T-helper 2 cell (primary cell): ENCODE measurements around the gene CHD6.

Experiments used
- DNase-seq, 5 experiments: peaks; one replicate each; pipeline versions ENCODE4 v3.0.0 to v3.0.0-alpha.2; 2012 to 2022

The CHD6 gene

DNA sequence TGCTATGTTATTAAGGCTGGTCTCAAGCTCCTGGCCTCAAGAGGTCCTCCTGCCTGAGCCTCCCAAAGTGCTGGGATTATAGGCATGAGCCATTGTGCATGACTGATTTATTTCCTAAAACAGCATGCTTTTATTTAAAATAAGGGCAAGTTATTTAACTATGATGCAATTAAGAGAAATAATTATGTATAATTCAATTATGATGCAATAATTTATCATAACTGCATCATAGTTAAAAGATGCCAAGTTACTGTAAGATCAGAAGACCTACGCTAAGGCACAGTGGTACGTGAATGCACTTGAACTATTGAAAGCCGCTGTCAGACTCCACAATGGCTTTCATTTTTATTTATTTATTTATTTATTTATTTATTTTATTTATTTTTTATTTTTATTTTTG lies 227.3 kb downstream of the CHD6 start:
- no peak for DNase-seq

- DNase-seq: no peak
Measured at GRCh38 chr20:41387444-41387851, 230.7 kb downstream of the CHD6 start.

DNA sequence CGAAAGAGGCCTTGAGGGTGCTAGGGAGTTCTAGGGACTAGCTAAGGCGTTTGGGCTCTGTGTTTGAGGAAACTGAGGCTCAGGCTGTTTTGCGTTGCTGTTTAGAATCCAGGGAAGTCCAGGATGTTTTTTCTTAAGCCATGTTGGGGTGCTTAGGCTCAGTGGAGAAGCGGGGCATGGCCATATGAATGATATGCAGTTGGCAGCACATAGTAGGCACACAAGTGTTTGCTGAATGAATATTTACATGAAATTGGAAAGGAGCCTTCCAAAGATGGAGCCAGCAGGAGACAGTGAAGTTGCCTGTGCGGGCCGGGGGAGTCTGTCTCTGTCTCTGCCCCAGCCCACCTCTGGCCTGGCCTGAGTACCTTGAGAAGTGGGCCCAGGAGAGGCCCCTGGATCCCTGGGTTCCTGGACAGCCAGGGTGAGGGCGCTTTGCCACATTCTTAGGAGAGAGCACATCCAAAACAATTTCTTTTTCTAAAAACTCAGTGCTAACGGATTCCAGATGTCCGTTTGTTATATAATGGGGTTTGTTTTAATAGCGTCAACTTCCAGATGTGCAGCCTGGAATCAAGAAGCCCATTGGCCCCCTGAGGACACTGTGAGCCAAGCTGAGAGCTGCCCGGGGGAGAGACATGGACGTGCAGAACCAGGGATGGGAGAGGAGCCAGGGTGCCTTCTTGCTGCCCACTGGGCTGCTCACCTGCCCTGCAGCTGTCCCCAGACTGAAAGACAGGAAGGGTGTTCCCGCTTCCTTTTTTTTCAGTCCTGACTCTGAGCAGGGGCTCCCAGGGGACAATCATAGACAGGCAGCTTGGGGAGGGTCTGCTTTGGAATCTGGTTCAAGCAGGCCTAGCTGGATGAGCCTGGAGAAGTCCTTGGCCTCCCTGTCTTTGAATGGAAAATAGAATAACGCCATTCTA lies 231.4 kb downstream of the CHD6 start:
- DNase-seq: no peak

DNA sequence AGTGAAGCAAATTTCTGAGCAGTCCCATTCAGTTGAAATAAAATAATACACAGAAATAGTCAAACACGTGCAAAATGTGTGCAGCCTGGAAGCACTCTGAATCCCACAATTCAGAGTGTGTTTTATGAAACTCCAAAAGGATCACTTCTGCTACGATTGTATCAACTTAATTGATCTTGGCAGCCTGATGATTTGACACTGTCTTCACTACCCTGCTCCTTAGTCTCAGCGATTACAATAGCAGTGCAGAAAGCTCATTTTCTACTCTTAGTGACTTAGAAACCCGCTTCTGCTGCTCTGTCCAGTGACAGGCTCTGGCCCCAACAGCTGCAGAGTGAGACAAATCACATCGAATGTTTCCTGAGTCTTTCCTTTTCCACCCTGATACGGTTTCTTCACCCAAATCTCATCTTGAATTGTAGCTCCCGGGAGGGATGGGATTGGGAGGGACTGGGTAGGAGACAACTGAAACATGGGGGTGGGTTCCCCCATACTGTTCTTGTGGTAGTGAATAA lies 235.3 kb downstream of the CHD6 start:
- DNase-seq: no peak

- DNase-seq: no peak
Measured at GRCh38 chr20:41380551-41381193, 237.5 kb downstream of the CHD6 start.

DNA sequence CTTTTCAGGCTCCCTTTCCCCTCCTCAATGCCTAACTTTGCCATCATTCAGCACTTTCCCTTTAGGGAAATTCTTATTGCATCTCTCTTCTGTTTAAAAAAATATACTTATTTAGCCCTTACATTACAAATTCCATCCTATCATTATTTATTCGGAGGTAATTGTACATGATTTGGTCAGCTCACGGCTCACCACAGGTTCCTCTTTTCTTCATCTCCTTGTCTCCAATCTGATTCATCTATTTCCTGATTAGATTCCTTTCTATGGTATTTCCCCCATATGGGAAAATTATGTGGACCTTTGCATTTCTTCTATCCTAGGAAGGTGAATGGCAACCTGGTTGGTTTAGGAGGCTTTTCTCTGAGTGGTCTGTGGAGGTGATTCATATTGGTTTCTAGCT lies 238.6 kb downstream of the CHD6 start:
- DNase-seq: no peak

DNA sequence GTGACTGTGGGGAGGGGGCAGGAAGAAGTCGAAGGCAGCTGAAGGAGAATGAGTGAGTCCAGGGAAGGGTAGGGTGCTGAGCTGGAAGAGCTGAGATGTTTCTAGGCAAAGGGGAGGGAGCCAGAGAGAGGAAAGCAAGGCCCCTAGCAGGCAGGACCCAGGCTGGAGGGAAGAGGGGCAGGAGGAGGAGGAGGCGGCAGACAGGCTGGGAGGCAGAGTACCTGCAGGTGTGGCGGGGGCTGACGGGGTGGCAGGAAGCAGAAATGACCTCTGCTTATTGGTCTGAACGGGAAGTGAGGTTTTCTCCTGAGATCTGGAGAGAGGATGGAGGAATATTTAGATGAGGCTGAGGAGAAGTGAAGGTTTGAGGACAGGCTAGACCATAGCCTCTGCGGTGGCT lies 240.9 kb downstream of the CHD6 start:
- DNase-seq: no peak

DNA sequence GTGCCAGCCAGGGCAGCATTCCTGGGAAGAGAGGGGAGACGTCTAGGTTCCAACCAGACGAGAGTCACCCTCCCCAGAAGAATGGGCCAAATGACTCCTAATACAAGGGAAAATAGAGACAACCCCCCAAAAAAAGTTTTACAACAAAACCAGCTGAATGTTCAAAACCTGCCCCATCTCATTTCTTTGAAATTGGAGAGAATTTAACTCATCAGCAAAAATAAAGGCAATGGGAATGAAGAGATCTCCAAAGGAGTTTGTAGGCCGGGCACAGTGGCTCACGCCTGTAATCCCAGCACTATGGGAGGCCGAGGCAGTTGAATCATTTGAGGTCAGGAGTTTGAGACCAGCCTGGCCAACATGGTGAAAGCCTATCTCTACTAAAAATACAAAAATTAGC lies 241.8 kb downstream of the CHD6 start:
- no peak for DNase-seq

DNA sequence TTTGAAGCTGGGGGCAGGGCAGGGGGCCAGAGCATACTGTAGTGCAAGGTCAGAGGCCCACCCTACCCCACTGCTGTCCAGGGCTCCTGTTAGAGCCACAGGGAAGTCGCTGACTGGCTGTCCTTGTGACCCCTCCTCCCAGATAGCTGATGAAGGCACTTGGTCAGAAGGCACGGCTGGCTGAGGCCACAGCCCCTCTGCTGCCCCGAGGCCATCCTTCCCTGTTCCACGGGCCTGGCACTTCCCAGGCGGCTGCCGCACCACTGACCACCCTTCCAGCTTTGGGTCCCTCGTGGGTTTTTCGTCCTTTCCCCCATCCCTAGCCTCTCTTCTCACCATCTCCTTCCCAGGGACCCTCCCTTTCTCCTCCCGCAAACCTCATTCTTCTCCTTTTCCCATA lies 242.3 kb downstream of the CHD6 start:
- no peak for DNase-seq

GRCh38 chr20:41373931-41374920 lies 244.0 kb downstream of the CHD6 start:
- DNase-seq: no peak

DNA sequence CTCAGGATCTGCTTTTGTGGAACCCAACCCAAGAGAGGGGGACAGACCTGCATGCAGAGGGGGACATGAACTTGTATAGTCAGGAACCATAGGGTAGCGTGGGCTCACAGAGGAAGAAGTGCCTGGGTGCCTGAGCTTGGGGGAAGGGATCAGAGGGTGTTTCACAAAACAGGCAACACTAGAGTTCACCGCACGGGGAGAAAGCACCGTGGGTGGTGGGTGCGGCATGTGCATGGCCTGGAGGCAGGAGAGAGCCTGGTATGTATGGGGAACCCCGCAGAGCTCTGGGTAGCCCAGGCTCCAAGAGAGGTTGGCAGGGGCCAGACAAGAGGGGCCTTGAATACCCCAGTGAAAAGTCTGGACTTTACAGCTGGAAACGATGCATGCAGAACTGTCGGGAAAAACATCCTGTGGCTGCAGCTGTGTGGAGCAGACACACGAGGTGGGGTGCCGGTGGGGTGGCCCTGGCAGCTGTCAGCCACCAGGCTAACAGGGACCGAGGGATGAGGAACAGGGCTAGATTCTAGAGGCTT lies 244.9 kb downstream of the CHD6 start:
- DNase-seq: no peak

GRCh38 chr20:41371371-41371770 lies 246.8 kb downstream of the CHD6 start:
- DNase-seq: no peak

GRCh38 chr20:41370176-41370575 lies 248.0 kb downstream of the CHD6 start:
- no peak for DNase-seq

DNA sequence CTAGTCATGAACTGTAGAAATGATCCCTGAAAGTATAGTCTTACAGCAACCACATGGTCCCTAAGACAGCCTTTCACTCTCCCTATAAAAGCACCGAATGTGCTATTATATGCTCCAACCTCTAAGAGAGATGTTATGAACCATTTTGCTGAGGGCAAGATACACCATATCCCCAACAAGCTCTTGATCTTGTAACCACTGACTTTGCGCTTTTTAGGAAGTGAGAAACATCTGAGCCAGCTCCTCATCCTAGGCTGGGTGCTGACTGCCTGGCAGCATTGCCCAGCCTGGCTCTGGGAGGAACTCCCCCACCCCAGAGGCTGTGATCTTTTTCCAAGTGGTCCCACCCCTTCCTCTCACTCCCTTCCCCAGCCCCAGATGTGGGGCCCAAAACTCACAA lies 248.5 kb downstream of the CHD6 start:
- no peak for DNase-seq

DNA sequence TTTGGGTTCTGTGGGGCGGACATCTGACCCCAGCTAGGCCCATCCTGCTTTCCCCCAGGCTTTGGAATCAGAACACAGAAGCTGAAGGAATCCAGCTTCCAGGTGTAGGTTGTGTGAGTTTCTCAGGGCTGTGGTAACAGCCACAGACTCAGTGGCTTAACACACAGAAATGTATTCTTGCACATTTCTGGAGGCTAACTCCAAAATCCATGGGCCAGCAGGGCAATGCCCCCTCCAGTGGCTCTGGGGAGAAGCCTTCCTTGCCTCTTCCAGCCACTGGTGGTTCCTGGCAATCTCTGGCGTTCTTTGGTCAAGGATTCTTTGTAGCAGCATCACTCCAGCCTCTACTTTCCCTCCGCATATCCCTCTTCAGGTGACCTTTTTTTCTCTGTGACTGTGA lies 250.2 kb downstream of the CHD6 start:
- DNase-seq: no peak

DNA sequence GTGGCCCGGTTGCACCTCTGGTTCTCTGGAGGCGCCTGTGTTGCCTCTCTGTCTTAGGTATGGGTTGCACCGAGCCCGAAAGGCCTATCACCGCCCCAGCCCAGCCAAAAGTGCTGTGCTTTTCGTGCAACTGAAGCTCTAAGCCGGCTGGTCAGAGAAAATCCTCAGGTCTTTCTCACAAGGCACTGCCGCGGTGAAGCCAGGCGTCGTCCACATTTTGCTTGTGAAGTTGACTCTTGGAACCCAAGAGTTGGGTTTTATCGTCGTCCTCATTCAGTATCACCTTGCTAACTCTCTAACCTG lies 250.8 kb downstream of the CHD6 start:
- DNase-seq: no peak

GRCh38 chr20:41366546-41367392 lies 251.4 kb downstream of the CHD6 start, which contains the start of gene EMILIN3:
EMILIN3 (minus strand) TSS chr20:41366818; CDS start chr20:41366634, 184 bp downstream.
- DNase-seq: no peak

DNA sequence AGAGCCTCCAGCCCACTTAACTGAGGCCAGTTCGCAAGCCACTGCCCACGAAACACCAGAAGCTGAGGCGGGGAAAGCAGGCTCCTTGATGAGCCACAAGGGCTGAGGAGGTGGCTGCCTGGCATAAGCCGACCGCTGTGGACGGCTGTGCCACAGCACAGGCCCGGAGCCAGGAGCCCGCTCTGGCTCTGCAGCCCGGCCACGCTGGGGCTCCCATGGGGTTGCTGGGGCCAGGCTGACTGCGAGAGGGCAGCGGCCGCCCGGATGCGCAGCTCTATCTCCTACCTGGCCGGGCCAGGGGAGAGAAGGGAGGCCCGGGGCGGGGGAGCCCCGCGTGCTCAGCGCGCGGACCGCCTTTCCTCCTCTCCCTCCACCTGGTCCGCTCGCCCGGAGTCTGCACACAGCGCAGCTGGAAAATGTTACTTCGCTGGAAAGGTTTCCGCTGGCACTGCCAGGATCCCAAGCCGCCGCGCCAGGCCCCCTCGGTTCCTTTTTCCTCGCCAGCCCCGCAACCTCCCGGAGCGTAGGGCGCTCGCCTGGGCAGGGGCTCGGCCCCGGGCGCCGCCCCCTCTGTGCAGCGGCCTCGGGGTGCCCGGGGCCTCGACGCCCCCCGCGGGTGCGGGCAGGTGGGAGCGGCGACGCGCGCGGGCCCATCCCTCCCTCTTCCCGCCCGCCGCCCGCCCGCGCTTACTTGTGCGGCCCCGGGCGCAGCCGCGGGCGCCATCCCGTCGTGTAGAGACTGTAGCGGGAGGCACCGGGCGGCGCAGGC lies 252.2 kb downstream of the CHD6 start:
- no peak for DNase-seq

DNA sequence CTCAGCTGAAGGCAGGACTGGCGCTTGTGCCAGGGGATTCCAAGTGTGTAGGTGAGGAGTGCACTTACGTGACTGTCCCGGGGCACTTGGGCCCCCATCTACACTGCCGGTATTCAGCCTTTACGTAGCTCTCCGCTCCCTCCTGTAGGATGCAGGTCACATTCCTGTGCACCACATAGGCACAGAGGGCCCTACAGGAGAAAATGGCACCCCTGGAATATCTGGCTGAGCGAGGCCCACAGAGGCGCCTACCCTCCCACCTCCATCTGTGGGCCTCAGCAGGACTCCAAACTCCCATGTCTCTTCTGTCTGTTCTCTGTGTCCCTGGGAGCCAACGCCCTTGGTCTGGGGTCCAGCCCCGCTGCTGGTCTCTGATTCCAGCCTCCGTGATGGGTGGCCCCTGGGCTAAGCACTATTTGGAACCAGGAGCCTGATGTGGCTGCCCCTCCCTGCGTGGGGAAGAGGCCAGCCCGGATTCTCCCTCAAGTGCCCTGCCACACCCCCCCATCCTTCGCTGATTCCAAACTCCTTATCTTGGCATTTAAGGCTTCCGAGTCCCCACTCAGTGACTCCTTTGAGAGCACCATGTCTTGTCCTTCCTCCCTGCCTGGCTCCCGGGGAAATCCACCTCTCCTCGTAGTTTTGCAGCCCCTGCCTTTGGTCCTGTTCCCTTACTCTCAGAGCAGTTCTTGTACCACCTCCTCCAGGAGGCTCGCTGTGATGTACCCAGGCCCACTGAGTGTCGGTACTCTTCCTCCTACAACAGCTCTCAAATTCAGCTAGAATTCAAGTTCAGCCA lies 253.0 kb downstream of the CHD6 start:
- DNase-seq: no peak
